SU-DHL-6 (cell line): Measurements from ENCODE around the gene NPNT.

Experiments
- EZH2phosphoT487 ChIP-seq: fragments of 200-600 bp; sonication (generic), shearing (Covaris generic); conservative IDR thresholded peaks from 2 replicates; pipeline ENCODE4 v1.6.1; 2018; ENCODE audit warnings: mild to moderate bottlenecking, antibody characterized with exemption, low read length, moderate library complexity, mixed read lengths
- TF ChIP-seq, protein P1 (sequence below): fragments of 200-600 bp; sonication (generic); IDR thresholded peaks from one replicate; pipeline ENCODE4 v1.5.1; 2017; ENCODE audit warnings: antibody characterized with exemption, mild to moderate bottlenecking, low read length, moderate library complexity; ENCODE audit not compliant: insufficient read depth, poor library complexity, severe bottlenecking

DNA sequence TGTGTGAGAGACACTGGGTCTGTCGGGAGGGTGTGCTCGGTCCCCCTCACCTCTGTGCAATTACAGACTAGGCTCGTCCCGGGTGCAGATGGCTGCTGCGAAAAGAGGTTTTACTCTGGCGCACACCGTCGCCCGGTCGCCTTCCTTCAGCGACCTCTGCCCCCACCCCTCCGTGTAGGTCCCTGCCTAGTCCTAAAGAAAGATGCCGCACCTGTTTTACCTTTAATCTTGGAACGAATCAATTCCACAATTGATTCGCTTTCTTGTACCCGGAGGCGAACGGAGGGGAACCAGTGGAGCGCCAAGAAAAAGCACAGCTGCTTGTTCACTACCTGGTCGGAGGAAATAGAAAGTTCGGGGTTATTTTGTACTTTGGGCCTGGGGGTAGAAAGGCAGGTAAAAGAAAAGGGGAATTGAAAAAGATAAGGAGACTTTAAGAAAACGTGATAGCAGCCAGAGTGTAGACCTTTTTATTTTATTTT, 1.2 kb downstream of the NPNT start:
- no peak for TF ChIP-seq EZH2phosphoT487
- TF ChIP-seq, protein P1, sequence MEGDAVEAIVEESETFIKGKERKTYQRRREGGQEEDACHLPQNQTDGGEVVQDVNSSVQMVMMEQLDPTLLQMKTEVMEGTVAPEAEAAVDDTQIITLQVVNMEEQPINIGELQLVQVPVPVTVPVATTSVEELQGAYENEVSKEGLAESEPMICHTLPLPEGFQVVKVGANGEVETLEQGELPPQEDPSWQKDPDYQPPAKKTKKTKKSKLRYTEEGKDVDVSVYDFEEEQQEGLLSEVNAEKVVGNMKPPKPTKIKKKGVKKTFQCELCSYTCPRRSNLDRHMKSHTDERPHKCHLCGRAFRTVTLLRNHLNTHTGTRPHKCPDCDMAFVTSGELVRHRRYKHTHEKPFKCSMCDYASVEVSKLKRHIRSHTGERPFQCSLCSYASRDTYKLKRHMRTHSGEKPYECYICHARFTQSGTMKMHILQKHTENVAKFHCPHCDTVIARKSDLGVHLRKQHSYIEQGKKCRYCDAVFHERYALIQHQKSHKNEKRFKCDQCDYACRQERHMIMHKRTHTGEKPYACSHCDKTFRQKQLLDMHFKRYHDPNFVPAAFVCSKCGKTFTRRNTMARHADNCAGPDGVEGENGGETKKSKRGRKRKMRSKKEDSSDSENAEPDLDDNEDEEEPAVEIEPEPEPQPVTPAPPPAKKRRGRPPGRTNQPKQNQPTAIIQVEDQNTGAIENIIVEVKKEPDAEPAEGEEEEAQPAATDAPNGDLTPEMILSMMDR: no peak
